ENCODE measurements around the gene FLNA. TPM values are rescaled to one million over a fixed set of nuclear protein-coding genes. Genes with fewer than 3 reads are reported as not detected.

FLNA gene
- total and polyA plus RNA-seq, 9 of the 15 experiments (the other 6 are each of a cell fraction or from before 2014, with no cell fraction given) = 6.2 to 735 (median 135) TPM

DNA sequence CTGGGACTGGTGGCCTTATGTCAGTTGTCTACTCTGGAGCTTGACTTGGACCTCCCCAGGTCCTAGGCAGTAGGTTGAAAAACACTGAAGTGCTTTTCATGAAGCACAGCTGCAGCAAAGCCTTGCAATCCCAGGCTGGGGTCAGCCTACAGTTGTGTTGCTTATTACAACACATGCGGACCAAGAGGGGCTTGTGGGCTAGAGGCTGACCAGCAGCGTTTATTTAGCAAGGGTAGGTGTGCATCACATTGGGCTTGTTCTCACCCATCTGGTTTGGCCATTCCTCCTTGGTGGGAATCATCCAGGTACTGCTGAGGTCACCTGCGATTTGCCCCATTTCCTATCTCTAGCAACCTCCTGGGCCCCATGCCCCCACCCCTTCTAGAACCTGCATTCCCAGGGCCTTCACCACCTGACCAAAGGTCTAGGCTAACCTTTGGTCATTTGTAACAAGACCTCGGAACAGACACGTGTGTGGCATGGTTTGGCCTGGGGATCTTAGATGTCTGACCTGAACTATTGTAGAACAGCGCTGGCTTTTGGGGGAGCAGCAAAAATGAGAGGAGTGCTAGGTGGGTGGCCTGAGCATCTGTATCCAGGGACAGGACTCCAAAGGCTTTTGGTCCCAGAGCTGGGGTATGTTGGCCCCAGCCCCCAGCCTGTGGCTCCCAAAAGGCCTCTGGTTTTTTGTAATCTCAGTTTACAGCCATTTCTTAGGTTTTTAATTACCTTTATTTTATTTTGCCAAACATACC lies 26.8 kb upstream of the FLNA start (continued):
- TF ChIP-seq, protein P1, sequence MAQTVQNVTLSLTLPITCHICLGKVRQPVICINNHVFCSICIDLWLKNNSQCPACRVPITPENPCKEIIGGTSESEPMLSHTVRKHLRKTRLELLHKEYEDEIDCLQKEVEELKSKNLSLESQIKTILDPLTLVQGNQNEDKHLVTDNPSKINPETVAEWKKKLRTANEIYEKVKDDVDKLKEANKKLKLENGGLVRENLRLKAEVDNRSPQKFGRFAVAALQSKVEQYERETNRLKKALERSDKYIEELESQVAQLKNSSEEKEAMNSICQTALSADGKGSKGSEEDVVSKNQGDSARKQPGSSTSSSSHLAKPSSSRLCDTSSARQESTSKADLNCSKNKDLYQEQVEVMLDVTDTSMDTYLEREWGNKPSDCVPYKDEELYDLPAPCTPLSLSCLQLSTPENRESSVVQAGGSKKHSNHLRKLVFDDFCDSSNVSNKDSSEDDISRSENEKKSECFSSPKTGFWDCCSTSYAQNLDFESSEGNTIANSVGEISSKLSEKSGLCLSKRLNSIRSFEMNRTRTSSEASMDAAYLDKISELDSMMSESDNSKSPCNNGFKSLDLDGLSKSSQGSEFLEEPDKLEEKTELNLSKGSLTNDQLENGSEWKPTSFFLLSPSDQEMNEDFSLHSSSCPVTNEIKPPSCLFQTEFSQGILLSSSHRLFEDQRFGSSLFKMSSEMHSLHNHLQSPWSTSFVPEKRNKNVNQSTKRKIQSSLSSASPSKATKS (CRISPR knock-in tag; IDR thresholded peaks at IDR 0.05) = no peak
- TF ChIP-seq, protein P2, sequence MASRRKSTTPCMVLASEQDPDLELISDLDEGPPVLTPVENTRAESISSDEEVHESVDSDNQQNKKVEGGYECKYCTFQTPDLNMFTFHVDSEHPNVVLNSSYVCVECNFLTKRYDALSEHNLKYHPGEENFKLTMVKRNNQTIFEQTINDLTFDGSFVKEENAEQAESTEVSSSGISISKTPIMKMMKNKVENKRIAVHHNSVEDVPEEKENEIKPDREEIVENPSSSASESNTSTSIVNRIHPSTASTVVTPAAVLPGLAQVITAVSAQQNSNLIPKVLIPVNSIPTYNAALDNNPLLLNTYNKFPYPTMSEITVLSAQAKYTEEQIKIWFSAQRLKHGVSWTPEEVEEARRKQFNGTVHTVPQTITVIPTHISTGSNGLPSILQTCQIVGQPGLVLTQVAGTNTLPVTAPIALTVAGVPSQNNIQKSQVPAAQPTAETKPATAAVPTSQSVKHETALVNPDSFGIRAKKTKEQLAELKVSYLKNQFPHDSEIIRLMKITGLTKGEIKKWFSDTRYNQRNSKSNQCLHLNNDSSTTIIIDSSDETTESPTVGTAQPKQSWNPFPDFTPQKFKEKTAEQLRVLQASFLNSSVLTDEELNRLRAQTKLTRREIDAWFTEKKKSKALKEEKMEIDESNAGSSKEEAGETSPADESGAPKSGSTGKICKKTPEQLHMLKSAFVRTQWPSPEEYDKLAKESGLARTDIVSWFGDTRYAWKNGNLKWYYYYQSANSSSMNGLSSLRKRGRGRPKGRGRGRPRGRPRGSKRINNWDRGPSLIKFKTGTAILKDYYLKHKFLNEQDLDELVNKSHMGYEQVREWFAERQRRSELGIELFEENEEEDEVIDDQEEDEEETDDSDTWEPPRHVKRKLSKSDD (conservative IDR thresholded peaks at IDR 0.05; ENCODE audit: low read length) = no peak
- TF ChIP-seq ZNF75A (CRISPR knock-in tag; IDR thresholded peaks at IDR 0.05) (no peak), RBM22 (IDR thresholded peaks at IDR 0.05; ENCODE audit: low read depth, low read length, poor library complexity, severe bottlenecking) (peak; percentile 33), ZBTB7A (IDR thresholded peaks at IDR 0.05; ENCODE audit: borderline replicate concordance, control insufficient read depth, low read depth, low read length) (peak; percentile 57; the same call in 1 of the 2 replicates), PML (IDR thresholded peaks at IDR 0.05; ENCODE audit: low read length) (peak; percentile 87), ZNF589 (CRISPR knock-in tag; IDR thresholded peaks at IDR 0.05; ENCODE audit: low read depth) (no peak), PRMT5 (CRISPR knock-in tag; IDR thresholded peaks at IDR 0.05) (no peak), HINFP (tag; conservative IDR thresholded peaks at IDR 0.05; ENCODE audit: low read depth) (no peak), ZBTB34 (CRISPR knock-in tag; IDR thresholded peaks at IDR 0.05) (no peak), ZBTB12 (CRISPR knock-in tag; IDR thresholded peaks at IDR 0.05) (no peak), RBM14 (IDR thresholded peaks at IDR 0.05; ENCODE audit: borderline replicate concordance, insufficient read depth, low read depth, low read length) (no peak), TBP (optimal IDR thresholded peaks at IDR 0.05; ENCODE audit: low read depth, low read length) (no peak), ZFP36 (IDR thresholded peaks at IDR 0.05; ENCODE audit: low read depth, low read length, partially characterized antibody) (no peak), ZNF197 (CRISPR knock-in tag; IDR thresholded peaks at IDR 0.05; ENCODE audit: low read depth) (no peak), L3MBTL2 (IDR thresholded peaks at IDR 0.05) (no peak), PYGO2 (tag; IDR thresholded peaks at IDR 0.05) (no peak), PURB (CRISPR knock-in tag; IDR thresholded peaks at IDR 0.05; ENCODE audit: low read depth) (no peak)
